Ascending aorta (tissue), 2 donors: Measurements from ENCODE around the gene CBLN3. TPM values are rescaled to one million over a fixed set of nuclear protein-coding genes. Genes with fewer than 3 reads are reported as not detected.
A peak's percentile ranks its signal among the peaks of the same experiment; 100 is the strongest.
"Not testable (repeated sequence)": the region's sequence is repeated elsewhere in the genome, so short reads cannot be mapped to it uniquely, and the experiment has no call there.

Experiments
- DNase-seq, 2 donors: peaks; one replicate each; pipeline ENCODE4 v3.0.0-alpha.2; 2019; ENCODE audit warnings: low spot score in 2 of 2
- H3K27ac ChIP-seq, 2 donors: fragments of 200-600 bp; sonication (generic); one replicate each; pipeline ENCODE4 v1.5.1; 2016 to 2017; ENCODE audit warnings: mild to moderate bottlenecking in 1 of 2
- H3K27me3 ChIP-seq: fragments of 200-600 bp; sonication (generic); one replicate; pipeline ENCODE4 v1.5.1; 2017
- H3K36me3 ChIP-seq, 2 donors: fragments of 200-600 bp; sonication (generic); one replicate each; pipeline ENCODE4 v1.5.1; 2016
- H3K4me1 ChIP-seq, 2 donors: fragments of 200-600 bp; sonication (generic); one replicate each; pipeline ENCODE4 v1.5.1; 2016 to 2017; ENCODE audit warnings: mild to moderate bottlenecking in 1 of 2
- H3K4me3 ChIP-seq, 2 donors: fragments of 200-600 bp; sonication (generic); one replicate each; pipeline ENCODE4 v1.5.1; 2016 to 2017; ENCODE audit warnings: mild to moderate bottlenecking in 1 of 2
- H3K9me3 ChIP-seq, 2 donors: fragments of 200-600 bp; sonication (generic); one replicate each; pipeline ENCODE4 v1.5.1; 2016
- intact Hi-C: fragments of 100-400 bp; cut with DNase I; formaldehyde crosslinking; loops from one replicate; pipeline ENCODE4 v1.15.1; 2023
- total RNA-seq: library from RNA; depleted of rRNA; stranded (reverse); fragments of >200 nt; gene quantifications from one replicate; pipeline ENCODE4 v1.1.0, GENCODE V29; 2016
- TF ChIP-seq, protein P1 (sequence below), 3 experiments: fragments of 200-600 bp in 2 of 3; fragments of 450-650 bp in 1 of 3; sonication (generic) in 2 of 3; IDR thresholded peaks; one replicate each; pipeline ENCODE4 v1.5.1; 2016 to 2019; ENCODE audit warnings: antibody characterized with exemption in 3 of 3, mild to moderate bottlenecking in 1 of 3, moderate library complexity in 1 of 3

The CBLN3 gene
- total RNA-seq, 1 donor from 2014 or later = 2.2 TPM

GRCh38 chr14:24456980-24457379 is 27.5 kb upstream of the CBLN3 start:
- H3K27ac ChIP-seq = no peak overlapping the region
- TF ChIP-seq, protein P1, sequence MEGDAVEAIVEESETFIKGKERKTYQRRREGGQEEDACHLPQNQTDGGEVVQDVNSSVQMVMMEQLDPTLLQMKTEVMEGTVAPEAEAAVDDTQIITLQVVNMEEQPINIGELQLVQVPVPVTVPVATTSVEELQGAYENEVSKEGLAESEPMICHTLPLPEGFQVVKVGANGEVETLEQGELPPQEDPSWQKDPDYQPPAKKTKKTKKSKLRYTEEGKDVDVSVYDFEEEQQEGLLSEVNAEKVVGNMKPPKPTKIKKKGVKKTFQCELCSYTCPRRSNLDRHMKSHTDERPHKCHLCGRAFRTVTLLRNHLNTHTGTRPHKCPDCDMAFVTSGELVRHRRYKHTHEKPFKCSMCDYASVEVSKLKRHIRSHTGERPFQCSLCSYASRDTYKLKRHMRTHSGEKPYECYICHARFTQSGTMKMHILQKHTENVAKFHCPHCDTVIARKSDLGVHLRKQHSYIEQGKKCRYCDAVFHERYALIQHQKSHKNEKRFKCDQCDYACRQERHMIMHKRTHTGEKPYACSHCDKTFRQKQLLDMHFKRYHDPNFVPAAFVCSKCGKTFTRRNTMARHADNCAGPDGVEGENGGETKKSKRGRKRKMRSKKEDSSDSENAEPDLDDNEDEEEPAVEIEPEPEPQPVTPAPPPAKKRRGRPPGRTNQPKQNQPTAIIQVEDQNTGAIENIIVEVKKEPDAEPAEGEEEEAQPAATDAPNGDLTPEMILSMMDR (IDR thresholded peaks at IDR 0.05) = no peak
- intact Hi-C loops = no loop called here
- no peak for DNase-seq
- H3K36me3 ChIP-seq = no peaks in the 10 kb centered on the region
- no peak overlapping the region for H3K4me3 ChIP-seq
- H3K4me1 ChIP-seq = no peaks in the 10 kb centered on the region
- H3K27me3 ChIP-seq = no peaks in the 10 kb centered on the region
- H3K9me3 ChIP-seq = no peaks in the 10 kb centered on the region

GRCh38 chr14:24450828-24451227 is 21.4 kb upstream of the CBLN3 start:
- DNase-seq, H3K27ac ChIP-seq, H3K9me3 ChIP-seq, intact Hi-C loops, H3K27me3 ChIP-seq, H3K36me3 ChIP-seq, H3K4me3 ChIP-seq, H3K4me1 ChIP-seq: not testable (repeated sequence)

DNA sequence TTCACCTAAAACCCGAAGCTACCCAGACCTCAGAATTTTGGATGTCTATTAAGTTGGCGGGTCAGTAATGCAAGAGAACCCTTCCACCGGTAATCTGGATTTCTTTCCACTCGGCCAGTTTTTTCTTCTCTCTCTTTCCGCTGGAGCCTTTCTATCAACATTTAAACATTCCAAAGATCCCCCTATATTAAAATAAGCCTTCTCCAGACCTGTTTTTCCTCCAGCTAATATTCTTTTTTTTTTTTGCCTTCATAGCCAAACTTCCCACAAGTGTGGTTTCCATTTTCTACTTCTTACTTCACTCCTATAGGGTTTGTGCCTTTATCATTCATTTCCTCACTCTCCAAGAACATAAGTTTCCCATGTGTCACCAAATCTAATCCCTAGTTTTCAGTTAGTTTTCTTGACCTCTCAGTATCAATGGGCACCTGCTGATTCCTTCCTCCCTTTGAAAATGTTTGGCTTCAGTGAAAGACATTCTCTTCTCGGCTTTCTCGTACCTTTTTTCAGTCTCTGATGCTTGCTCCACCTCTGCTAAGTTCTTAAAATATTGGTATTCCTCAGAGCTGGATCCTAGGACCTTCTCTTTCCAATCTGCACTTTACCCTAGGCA is 13.7 kb upstream of the CBLN3 start:
- Histone ChIP-seq H3K27ac (peak overlapping the region; percentile 100), H3K27me3 (no peaks in the 10 kb centered on the region), H3K36me3 (peaks cover 21 to 29% of the 10 kb centered on the region in 2 donors), H3K9me3 (no peaks in the 10 kb centered on the region), H3K4me1 (peaks cover 0 to 15% of the 10 kb centered on the region in 2 donors), H3K4me3 (peak overlapping the region; percentile 84 to 86)
- intact Hi-C loops = loop anchor here (2.0 kb wide), 1 partner anchor 328 kb away; the partner anchor contains the start of genes DCAF11 and NRL
- DNase-seq = no peak
- TF ChIP-seq, protein P1 (IDR thresholded peaks at IDR 0.05) = no peak

- peak; percentile 93 to 99 for DNase-seq
- TF ChIP-seq, protein P1 (IDR thresholded peaks at IDR 0.05) = no peak
- intact Hi-C loops = loop anchor here (1.0 to 2.0 kb wide), 3 partner anchors 13 to 328 kb away; partner anchors contain the start of genes CBLN3, DCAF11, KHNYN and NRL
- Histone ChIP-seq H3K4me3 (peak within 1 kb of the TSS; percentile 84 to 86), H3K9me3 (no peaks in the 10 kb centered on the region), H3K36me3 (peaks cover 25 to 36% of the 10 kb centered on the region in 2 donors), H3K27me3 (no peaks in the 10 kb centered on the region), H3K27ac (peak within 1 kb of the TSS; percentile 100), H3K4me1 (peaks cover 0 to 15% of the 10 kb centered on the region in 2 donors)
These were observed 13.0 kb upstream of the CBLN3 start, which contains the start of gene SDR39U1 for GRCh38 chr14:24442240-24443052. TSS of gene SDR39U1 (minus strand) at chr14:24442776. CDS start at chr14:24442769, 7 bp downstream.

DNA sequence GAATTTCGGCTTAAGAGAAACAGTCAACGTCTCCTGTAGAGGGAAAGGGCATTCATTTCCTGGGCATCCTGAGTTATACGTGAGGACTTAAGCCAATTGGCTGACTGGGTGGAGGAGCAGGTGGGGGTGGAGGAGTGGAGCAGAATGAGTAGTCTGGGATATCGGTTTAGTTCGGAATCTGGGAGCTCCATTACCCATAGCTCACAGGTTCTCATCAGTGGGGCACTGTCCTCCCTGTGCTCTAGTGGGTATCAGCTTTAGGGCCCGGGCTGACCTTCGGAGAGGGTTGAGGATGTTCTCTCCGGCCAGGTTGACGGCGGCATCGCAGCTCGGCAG is 12.4 kb upstream of the CBLN3 start:
- TF ChIP-seq, protein P1 (IDR thresholded peaks at IDR 0.05) = no peak
- DNase-seq = no peak
- peaks cover 0 to 19% of the 10 kb centered on the region in 2 donors for H3K4me1 ChIP-seq
- peak overlapping the region; percentile 100 for H3K27ac ChIP-seq
- peak overlapping the region; percentile 84 to 86 for H3K4me3 ChIP-seq
- intact Hi-C loops = loop anchor here (1.0 to 2.0 kb wide), 3 partner anchors 13 to 327 kb away; partner anchors contain the start of genes CBLN3, DCAF11, KHNYN and NRL
- no peaks in the 10 kb centered on the region for H3K27me3 ChIP-seq
- H3K36me3 ChIP-seq = peaks cover 31 to 41% of the 10 kb centered on the region in 2 donors
- no peaks in the 10 kb centered on the region for H3K9me3 ChIP-seq

DNA sequence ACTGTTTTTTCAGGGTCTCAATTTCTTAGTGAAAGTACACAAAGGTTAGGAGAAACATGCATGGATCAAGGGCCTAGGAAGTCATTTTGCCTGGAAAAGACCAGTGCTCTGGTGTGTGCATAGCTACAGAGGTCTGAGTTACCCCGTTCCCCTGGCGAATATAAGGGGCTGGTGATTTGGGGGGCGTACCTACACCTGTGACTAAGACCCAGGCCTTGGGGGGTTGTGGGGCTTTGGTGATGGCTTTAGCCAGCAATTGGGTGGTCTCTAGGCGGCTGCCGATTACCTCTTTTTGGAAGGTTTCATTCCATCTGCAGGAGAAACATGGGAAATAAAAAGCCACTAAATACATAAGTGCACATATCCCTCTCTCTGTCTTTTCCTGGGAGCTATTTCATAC is 12.0 kb upstream of the CBLN3 start:
- Histone ChIP-seq H3K27ac (peak overlapping the region; percentile 100), H3K4me1 (peaks cover 0 to 21% of the 10 kb centered on the region in 2 donors), H3K27me3 (no peaks in the 10 kb centered on the region), H3K36me3 (peaks cover 33 to 44% of the 10 kb centered on the region in 2 donors), H3K9me3 (no peaks in the 10 kb centered on the region), H3K4me3 (peak overlapping the region; percentile 84 to 86)
- TF ChIP-seq, protein P1 (IDR thresholded peaks at IDR 0.05) = no peak
- intact Hi-C loops = no loop called here
- no peak for DNase-seq
